Stimulated activated CD8-positive, alpha-beta memory T cell treated with anti-CD3 and anti-CD28 coated beads, Interleukin-7, amount 100 ng/mL, for 4 hours (primary cell): ENCODE results near the gene RNPS1.
"Not testable (repeated sequence)": the region's sequence is repeated elsewhere in the genome, so short reads cannot be mapped to it uniquely, and the experiment has no call there.

Experiments used
- DNase-seq, 2 donors: peaks; one replicate each; pipeline ENCODE4 v3.0.0-alpha.2; 2020; ENCODE audit warnings: low read depth in 2 of 2

RNPS1 gene

DNA sequence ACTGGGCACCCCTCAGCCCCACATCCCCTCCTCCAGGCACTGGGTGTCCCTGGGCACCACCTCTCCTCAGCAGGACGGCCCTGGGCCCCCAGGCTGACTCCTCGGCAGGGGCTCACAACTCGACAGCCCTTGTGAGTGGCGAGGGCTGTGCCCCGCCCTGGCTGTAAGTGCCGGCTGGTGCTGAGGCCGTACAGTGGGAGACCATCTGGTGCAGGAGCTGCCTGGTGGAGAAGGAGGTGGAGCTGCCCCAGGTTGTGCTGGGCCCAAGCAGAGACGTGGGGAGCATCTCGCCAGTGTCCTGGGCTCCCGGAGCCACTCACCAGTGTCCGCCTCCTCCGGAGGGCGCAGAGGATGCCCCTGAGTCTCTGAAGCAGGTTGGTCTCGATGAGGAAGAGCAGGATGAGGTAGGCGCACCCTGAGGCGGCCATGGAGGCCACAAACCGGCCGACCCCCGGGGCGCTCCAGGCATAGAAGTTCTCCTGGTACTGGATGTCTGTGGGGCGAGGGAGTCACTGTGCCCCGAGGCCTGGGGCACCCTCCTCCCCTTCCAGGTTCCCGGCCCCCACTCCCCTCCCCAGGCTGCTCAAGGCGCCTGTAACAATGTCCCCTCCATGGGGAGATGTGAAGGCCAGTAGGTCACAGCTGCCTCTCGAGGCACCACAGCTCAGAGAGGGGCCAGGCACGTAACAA is 15.1 kb upstream of the RNPS1 start:
- no peak for DNase-seq

DNA sequence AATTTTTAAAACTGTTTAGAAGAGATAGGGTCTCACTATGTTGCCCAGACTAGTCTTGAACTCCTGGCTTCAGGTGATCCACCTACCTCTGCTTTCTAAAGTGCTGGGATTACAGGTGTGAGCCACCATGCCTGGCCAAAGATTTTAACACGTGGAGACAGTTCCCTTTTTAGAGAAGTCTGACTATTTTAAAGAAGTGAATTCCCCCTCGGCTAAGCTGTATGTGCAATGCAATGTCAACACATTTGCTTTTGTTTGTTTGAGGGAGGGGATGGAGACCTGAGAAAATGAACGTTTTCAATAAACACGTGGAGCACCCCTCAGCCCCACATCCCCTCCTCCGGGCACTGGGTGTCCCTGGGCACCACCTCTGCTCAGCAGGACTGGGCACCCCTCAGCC is 14.3 kb upstream of the RNPS1 start:
- DNase-seq = no peak

DNA sequence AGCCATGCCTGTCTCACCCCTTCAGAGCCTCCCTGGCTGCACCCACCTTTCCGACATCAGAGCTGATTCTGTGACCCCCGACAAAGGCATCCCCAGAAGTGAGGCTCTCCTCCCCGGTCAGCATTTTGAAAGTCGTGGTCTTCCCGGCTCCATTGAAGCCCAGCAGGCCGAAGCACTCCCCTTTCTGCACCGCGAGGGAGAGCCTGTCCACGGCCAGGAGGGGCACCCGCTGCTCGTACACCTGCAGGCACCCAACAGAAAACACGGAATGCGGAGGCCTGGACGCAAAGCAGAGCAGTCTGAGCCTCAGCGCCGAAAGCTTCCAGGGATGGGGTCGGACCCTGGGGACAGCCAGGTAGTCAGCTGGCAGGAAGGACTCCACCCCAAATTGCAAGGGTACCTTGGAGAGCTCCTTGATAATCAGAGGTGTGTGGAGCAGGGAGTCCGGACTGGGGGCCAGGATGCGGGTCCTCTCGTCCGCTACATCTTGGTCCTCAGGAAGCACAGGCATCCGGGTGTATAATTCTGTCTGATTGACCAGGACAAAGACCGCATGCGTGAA is 13.1 kb upstream of the RNPS1 start:
- no peak for DNase-seq

DNA sequence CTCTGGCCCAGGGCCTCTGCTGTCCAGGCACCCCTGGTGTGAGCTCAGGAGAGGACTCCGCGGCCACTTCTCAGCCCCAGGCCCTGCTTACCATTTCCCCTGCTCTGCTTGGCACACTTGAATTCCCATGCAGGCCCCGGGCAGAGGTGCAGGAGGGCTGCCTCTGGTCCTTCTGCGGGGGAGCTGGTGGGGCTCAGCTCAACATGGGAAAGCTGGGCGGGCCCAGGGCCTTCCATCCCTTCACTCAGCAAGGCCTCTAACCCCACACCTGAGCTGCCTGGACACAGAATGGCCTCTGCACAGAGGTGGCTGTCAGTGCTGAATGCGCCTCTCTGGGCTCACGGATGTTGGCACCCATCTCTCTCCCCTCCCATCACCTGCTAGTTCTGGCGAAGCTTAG is 12.5 kb upstream of the RNPS1 start:
- no peak for DNase-seq

DNA sequence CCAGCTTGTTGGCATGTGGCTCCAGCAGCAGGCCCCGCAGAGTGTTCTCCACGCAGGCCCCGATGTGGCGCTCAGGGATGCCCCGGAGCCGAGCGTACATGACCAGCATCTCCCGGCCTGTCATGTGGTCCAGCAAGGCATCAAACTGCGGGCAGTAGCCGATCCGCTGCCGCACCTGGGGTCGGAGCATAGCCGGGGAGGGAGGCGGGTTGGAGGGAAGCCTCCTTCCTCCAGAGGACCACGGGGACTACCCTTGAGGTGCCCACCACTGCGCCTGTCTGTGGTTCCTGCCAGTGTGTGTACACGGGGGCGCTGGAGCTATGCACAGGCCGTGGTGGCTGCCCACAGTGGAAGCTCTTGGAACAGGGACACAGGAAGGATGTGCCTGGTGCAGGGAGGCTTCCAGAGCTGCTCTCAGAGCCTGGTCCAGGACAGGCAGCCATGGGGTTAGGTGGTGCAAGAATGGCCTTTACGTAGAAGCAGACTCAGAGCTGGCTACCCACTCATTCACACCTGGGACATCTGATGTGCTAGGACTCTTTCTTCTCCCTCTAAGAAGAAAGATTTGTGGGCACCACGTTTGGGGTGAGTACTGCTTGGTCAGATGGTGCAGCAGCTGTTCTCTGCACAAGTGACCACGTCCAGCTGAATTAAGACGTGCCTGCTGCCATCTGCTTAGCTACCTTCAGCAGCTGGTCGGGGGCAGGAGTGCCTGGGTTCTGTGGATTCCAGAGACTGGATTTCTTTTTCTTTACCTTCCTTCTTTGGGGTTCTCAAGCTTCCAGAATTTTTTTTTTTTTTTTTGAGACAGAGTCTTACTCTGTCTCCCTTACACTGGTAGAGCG is 11.3 kb upstream of the RNPS1 start:
- DNase-seq = no peak

DNA sequence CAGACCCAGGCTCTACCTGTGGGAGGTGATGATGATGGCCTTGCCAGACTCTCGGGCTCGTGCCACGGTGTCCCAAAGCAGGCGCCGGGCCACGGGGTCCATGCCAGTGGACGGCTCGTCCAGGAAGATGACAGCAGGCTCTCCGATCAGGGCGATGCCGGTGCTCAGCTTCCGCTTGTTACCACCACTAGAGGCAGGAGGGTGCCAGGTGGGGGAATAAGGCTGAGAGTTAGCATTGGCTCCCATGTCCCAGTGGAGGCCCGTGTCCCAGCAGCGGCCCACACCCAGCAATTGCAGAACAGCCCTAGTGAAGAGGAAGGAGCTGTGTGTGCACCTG is 10.3 kb upstream of the RNPS1 start:
- no peak for DNase-seq

DNA sequence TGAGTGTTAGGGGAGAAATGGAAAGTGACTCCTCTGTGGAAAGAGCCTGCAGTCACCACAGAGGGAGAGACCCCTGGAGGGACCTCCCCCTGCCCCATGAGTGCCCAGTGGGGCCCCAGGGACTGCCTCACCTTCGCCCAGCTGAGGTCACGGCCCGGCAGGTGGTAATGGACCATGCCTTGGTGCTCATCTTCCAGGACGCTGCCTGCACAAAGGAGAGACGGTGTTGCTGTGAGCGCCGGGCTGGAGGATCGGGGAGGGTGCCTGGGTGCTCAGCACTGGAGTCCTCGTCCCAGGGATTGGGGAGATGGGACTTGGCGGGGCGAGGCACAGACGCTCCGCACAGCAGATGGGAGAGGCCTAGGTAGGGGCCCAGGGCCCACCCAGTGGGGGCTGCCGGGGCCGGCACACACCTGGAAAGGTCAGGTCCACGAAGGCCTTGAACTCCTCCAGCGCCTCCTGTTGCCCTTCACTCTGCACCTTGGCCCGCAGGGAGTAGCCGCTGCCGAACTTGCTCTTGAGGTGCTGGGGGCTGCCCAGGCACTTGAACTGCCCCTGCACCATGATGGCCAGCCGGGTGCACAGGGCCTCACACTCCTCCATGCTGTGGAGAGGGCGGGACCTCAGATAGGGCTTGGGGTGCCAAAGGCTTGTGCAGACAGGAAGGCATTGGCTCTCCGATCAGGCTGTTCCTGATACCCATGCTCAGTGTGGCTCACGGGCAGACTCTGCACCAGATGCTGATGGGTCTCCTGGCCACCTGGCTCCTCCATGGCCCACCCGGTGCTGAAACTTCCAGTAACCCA is 9.7 kb upstream of the RNPS1 start:
- DNase-seq = no peak

DNA sequence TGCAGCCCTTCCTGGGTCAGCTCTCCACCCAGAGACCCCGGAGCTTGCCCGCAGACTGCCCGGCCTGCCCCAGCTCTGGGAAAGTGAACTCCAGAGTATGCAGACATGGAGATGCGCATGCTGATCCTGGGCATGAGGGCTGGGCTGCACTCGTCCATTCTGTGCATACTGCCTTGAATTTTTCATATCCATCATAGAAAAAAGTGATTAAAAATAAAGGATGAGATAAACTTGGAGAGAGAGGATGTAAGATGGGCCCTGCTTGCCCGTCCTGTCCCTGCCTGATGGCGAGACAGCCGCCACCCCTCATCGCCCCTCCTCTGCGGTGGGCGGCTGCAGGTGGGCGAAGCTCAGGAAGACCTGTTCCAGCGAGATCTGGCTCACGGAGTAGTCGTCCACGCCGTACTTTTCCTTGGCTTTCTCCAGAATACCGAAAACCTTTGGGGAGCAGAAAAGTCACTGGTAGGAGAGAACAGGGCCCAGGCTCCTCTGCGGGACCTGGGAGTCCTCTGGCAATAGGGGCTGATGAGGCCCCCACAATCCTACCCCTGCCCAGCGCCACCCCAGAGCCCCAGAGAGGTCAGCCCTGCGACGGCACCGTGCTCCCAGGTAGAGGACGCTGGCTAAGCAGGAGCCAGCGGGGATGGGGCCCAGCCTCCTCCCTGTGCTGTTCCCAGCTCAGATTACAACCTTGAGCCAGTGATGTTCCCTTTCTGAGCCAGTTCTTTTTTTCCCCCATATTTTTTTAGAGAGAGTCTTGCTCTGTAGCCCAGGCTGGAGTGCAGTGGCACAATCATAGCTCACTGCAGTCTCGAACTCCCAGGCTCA is 8.7 kb upstream of the RNPS1 start:
- DNase-seq = no peak

DNA sequence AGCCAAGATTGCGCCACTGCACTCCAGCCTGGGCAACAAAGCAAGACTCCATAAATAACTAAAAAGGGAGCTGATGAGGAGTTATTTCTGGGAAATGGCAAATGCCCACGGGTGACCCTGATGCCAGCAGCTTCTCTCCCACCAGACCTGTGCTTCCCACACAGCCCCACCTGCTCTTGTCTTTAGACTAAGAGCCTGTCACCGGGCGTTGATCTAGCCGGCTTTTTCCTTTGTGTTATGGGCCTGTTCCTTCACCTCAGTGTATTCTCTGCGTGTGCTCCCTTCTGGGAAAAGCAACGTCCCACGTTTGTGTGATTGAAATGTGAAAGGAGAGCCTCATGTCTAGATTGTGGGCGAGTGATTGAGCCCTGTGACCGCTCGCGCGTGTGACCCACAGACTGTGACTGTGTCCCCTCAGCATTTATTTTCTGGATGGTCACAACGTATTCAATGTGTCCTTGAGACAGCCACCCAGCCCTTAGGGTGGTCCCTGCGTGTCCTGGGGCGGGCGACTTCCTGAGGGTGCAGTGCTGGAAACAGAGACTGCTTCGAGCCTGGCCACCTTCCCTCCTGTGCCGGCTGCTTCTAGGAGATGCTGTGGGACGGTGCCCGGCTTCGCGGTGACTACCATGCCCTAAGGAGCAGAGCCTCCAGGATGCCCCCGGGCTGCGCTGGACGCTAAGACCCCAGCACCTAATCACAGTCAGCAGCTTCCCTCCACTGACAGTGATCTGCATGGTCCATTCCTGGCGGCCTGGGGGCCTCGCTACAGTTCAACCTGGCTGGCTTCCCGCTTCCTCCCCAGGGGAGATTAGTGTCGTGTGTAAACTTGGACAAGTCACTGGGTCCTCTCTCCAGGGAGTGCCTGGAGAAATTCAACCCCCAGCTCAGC is 7.8 kb upstream of the RNPS1 start:
- DNase-seq = no peak

DNA sequence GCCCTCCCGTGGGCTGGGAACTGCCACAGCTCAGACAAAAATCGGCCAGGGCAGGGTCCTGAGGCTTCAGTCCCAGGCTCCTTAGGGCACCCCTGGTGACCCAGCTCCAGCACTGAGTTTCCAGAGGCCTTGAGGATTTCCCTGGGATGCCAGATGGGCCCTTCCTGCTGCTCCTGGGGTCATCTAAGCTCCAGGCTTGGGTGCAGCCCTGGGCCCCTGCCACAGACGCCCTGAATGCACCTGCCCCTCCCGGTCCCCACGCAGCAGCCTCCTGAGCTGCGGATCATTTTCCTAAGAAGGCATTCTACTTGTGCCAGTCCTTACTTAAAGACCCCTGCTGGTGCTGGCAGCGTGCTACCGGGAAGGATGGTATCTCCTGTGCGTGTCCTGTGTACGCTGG is 6.0 kb upstream of the RNPS1 start:
- DNase-seq = no peak

DNA sequence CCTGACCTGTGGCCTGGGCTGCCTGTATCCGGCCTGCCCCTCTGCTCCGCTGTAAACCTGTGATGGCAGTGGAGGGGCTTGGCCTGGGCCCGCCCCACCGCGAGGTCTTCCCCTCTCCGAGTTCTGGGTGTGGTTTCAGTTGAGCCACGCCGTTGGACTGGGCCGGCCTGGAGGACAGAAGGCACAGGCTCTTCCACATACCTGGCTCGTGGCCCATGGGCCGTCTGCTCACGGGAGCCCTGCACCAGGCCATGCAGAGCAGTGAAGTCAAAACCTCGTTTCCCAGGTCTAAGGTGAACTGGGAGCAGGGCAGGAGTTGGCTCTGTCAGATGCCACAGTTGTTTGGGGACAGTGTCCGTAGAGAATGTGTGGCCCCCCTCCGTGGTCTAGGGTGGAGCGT is 5.6 kb upstream of the RNPS1 start:
- no peak for DNase-seq

DNA sequence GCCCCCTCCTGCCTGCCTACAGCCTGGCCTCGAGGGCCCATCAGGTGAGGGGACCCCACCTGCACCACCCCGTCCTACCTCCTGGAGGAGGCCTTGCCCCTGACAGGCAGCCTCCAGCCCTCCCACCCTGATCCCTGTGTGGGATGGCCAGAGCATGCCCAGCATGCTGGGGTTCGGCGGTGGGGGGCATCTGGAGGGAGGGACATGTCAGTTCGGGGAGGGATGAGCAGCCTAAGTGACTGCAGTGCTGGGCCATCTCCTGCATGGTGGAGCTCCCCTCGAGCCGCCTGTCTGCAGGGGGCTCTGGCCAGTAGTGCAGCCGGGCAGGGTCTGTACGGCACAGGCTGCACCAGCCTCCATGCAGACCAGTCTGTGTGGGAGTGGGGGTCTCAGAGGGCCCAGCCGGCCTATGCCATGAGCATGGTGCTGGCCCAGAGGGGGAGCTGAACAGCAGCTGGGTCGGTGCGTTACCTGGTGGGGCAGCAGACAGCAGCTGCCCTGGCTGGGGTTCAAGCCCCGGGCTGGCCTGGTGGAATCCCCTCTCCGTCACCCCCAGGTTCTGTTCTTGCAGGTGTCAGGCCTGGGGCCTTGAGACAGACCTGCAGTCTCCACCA is 4.0 kb upstream of the RNPS1 start:
- DNase-seq = no peak

DNA sequence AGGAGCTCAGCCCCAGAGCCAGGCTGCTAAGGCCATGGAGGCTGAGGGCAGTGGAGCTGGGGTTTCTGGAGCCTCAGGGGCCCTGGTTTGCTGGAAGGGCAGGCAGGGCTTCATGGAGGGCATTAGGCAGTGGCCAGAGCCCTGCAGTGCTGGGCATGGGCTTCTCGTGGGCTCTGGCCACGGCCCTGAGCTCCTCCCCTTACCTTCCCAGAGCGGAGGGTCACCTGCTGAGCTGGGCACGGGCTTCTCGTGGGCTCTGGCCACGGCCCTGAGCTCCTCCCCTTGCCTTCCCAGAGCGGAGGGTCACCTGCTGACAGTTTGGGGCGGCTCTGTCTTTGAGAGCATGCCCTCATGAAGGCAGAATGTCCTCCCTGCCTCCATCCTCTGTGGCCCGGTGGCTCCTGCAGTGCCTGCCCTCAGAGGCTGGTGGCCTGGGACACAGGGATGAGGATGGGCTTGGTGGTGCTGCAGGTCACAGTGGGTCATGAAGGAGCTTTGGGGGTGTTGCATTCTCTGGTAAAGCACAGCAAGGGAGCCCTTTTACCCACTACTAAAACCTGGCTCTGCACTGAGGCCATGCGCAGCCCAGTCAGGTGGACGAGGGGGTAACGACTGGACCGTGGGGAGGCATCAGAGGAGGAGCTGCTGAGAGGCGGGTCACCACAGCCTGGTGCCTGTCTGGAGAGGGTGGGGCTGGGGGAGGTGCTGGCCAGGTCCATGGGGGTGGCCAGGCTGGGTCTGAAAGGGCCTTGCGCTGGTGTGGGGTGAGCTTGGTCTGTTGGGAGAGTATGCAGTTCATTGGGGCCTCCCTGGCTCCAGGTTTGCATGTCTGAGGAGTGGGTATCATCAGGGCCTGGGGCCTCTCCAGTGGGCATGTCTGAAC is 2.9 kb upstream of the RNPS1 start:
- no peak for DNase-seq

DNA sequence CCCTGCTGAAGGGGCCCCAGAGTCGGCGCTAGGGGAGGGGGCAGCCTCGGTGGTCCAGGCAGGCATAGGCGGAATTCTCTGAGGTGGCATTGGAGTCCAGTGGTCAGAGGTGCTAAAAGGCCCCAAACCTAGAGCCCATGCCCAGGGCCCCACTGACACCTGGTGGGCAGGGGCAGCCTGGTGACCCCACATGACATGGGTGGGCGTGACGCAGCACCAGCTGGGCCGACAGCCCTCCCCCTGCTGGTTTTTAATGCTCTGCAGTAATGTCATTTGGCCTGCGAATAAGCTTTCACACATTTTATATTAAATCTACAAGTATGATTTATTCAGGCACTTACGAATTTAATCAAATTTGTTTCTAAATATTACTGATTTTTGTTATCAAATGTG is 2.1 kb upstream of the RNPS1 start:
- DNase-seq = no peak

DNA sequence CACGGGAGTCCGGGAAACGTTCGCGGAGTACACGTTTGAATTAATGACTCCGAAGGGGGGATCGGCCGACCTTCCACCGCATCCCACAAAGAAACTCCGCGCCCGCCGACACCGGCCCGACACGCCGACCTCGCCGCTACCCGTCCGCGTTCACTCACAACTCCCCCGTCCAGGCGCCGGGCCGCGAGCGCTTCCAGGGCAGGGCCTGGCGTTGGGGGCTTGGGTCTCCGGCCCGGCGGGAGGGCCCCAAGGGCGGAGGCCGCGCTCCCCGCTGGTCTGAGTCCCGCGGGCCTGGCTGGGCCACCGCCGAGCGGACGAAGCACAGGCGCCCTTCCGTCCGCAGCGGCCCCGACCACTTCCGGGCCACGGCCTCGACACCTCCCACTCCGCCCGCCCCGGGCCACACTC is 417 bp downstream of the RNPS1 start:
- not testable (repeated sequence) for DNase-seq

DNA sequence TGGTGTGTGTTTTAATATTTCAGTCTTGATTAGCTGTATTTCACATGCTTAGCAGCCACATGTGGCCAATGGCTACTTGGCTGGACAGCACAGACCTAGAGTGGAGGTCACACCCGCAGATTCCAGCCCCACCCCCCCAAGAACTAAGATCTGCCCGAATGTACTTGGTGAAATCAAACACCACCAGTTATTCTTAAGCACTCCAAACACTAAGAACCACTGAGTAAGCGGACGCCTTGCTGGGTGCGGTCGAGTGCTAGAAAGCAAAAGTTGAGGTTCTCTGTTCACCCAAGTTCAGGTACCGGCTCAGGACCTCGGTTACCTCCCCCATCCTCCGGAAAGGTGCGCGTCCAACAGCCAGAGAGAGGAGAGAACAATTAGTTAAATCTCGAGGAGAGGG is 1.0 kb downstream of the RNPS1 start:
- DNase-seq = not testable (repeated sequence)

DNA sequence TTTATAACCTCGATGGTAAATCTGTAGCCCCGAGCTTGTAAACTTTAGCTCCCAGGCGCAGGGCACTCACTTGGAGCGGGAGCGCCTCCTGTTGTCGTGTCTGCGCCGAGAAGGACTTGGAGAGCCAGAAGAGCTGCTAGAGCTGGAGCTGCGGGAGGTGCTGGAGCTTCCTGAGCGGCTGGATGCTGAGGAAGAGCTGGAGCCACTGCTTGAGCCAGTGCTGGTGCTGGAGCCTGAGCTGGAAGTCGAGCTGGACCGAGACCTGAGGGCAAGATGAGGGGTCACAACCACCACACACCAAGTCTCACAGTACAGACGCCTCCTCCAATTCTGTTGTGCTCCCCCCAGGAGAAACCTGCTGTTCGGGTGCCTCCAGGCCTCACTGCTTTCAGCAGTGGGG is 4.9 kb downstream of the RNPS1 start:
- DNase-seq = not testable (repeated sequence)

DNA sequence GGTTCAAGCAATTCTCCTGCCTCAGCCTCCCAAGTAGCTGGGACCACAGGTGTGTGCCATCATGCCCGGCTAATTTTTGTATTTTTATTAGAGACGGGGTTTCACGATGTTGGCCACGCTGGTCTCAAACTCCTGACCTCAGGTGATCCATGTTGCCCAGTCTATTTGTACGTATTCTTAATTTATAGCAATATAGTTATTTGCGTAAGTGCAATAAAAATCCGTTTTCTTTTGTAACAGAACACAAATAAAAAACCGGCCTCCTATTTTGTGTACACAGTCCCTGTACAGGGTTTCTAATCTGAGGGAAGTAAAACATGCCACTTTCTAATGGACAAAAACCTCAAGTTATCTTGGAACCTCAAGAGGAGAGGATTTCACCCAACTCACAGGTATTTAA is 7.7 kb downstream of the RNPS1 start:
- no peak for DNase-seq

DNA sequence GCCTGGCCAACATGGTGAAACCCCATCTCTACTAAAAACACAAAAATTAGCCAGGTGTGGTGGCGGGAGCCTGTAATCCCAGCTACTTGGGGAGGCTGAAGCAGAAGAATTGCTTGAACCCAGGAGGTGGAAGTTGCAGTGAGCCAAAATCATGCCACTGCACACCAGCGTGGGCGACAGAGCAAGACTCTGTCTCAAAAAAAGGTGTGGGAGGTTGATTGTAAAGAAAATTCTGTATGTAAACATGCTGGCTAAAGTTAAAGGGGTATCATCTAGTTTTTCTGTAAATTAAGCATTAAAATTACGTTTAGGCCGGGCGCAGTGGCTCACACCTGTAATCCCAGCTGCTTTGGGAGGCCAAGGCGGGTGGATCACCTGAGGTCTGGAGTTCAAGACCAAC is 9.4 kb downstream of the RNPS1 start:
- DNase-seq = not testable (repeated sequence)
